Heart right ventricle (tissue), 16 donors: ENCODE results near the gene MATR3. TPM values are rescaled to one million over a fixed set of nuclear protein-coding genes. Genes with fewer than 3 reads are reported as not detected.
A peak's percentile ranks its signal among the peaks of the same experiment; 100 is the strongest.

Experiments
- ATAC-seq, 8 donors: fragments of 200-7000 bp; cut with Tn5 transposase; one replicate each; pipeline ENCODE4 v1.9.1; 2020; ENCODE audit warnings: mild to moderate bottlenecking in 8 of 8, moderate library complexity in 8 of 8, moderate number of reproducible peaks in 1 of 8
- DNase-seq, 2 donors: peaks; one replicate each; pipeline ENCODE4 v3.0.0-alpha.2; 2020
- H3K27ac ChIP-seq, 10 donors: fragments of 200-600 bp; sonication (generic) in 2 of 10; one replicate each; pipeline versions ENCODE4 v1.5.0 to v1.8.0; 2020 to 2022; ENCODE audit warnings: mild to moderate bottlenecking in 3 of 10
- H3K27me3 ChIP-seq, 7 donors: fragments of 200-600 bp; one replicate each; pipeline ENCODE4 v1.8.0; 2021 to 2022; ENCODE audit warnings: mild to moderate bottlenecking in 2 of 7
- H3K36me3 ChIP-seq, 9 donors: fragments of 200-600 bp; sonication (generic) in 1 of 9; one replicate each; pipeline versions ENCODE4 v1.5.0 to v1.8.0; 2020 to 2022; ENCODE audit warnings: mild to moderate bottlenecking in 2 of 9
- H3K4me1 ChIP-seq, 9 donors: fragments of 200-600 bp; sonication (generic) in 1 of 9; one replicate each; pipeline versions ENCODE4 v1.5.0 to v1.8.0; 2020 to 2022; ENCODE audit warnings: mild to moderate bottlenecking in 4 of 9
- H3K4me3 ChIP-seq, 10 donors: fragments of 200-600 bp; sonication (generic) in 2 of 10; one replicate each; pipeline versions ENCODE4 v1.5.0 to v1.8.0; 2020 to 2022; ENCODE audit warnings: mild to moderate bottlenecking in 7 of 10, moderate library complexity in 2 of 10
- H3K9me3 ChIP-seq, 11 donors: fragments of 200-600 bp in 10 of 11; sonication (generic) in 2 of 11; one replicate each; pipeline versions ENCODE4 v1.5.0 to v1.8.0; 2013 to 2022; ENCODE audit warnings: mild to moderate bottlenecking in 2 of 11, control low read depth in 1 of 11, moderate library complexity in 1 of 11
- WGBS, 2 donors: extraction: QIAGEN DNeasy Blood & Tissue Kit; methylation state at CpG; one replicate each; pipeline ENCODE4 v1.1.7; 2013; ENCODE audit warnings: inconsistent platforms in 1 of 2; 5-methylcytosine and 5-hydroxymethylcytosine counted together
- intact Hi-C, 10 donors: fragments of 100-400 bp; cut with DNase I; formaldehyde crosslinking; loops; one replicate each; pipeline versions ENCODE4 v1.11.1 to v1.14.2; 2022
- polyA plus RNA-seq, 2 donors: library from polyadenylated mRNA; stranded (reverse); fragments of 200-250 nt; gene quantifications; one replicate each; pipeline ENCODE4 v1.2.3, GENCODE V29; 2013
- total RNA-seq, 10 donors: library from RNA; stranded (reverse); fragmentation: NEBNext Ultra II Directional in 3 of 10; extraction: Animal tissue kit (Norgen Biotek cat#: 25700) in 3 of 10; gene quantifications; one replicate each; pipeline versions ENCODE4 v1.2.1 to v1.2.4, GENCODE V29; 2021 to 2023
- TF ChIP-seq, protein P1 (sequence below), 9 donors: fragments of 200-600 bp; sonication (generic) in 2 of 9; IDR thresholded peaks; one replicate each; pipeline versions ENCODE4 v1.5.0 to v1.8.0; 2021 to 2022; ENCODE audit warnings: antibody characterized with exemption in 9 of 9, mild to moderate bottlenecking in 5 of 9, moderate library complexity in 1 of 9
- donor health status: Arrhythmogenic right ventricular cardiomyopathy.
- donor health status: ischemic (EF 13 %, LVEDD 7.1; RV severe dilation, severe dysfunction).
- donor health status: healthy with polysubstance abuse.
- donor health status: DM: no; HTN: yes; CAD: no.
- donor health status: DM: no; HTN: no; CAD: no.
- donor health status: ischemic (EF 25% LVEDD 6.9; RV normal size, moderate dysfunction).
- donor health status: ischemic (EF 25% LVEDD 5.7; RV mildly dilated, moderate dysfunction).
- donor health status: healthy.
- donor health status: DM: yes; HTN: yes; CAD: no.
- donor health status: Ischemic cardiomyopathy.
- donor health status: ischemic (EF 35%, LVEDD 5.7; RV mildly dilated, moderate dysfunction).
- donor health status: nonischemic (EF 11% LVEDD 7.7; RV severe dilation, severe dysfunction).
- donor health status: DM: yes; HTN: yes; CAD: no.
- donor health status: PGD.
- donor health status: ischemic (EF 29% LVEDD 5.4; RV normal size, mild dysfunction).
- donor health status: nonischemic (EF 23%, LVEDD 6.1; RV moderate dilation, normal function).

The MATR3 gene
- total and polyA plus RNA-seq, 12 donors, result 86.8 to 209 (median 167) TPM

DNA sequence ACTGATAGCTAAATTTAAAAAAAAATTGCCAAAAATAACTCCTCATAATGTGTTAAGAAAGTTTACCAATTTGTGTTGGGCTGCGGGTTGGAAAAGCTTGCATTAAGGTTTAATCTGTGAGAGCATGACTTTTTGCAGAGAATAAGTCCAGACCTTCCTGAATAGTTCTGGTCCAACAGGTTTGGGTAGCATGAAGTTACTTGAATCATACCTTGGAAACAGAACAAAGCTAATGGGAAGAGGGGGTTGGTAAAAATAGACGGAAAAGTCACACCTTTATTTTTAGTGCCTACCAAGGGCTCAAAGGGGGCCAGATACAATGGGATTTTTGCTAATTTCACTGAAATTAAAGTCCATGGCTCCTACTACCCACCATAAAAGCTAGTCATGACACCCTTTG lies 17.1 kb upstream of the MATR3 start:
- Histone ChIP-seq H3K36me3 (peaks cover 0 to 45% (median 13%) of the 10 kb centered on the region in 9 donors), H3K4me1 (peaks cover 15 to 57% (median 42%) of the 10 kb centered on the region in 9 donors), H3K27ac (peak overlapping the region in 3 of 10 donors; percentile 13 to 28 (median 14)), H3K27me3 (no peaks in the 10 kb centered on the region), H3K9me3 (no peaks in the 10 kb centered on the region), H3K4me3 (no peak overlapping the region)
- TF ChIP-seq, protein P1, sequence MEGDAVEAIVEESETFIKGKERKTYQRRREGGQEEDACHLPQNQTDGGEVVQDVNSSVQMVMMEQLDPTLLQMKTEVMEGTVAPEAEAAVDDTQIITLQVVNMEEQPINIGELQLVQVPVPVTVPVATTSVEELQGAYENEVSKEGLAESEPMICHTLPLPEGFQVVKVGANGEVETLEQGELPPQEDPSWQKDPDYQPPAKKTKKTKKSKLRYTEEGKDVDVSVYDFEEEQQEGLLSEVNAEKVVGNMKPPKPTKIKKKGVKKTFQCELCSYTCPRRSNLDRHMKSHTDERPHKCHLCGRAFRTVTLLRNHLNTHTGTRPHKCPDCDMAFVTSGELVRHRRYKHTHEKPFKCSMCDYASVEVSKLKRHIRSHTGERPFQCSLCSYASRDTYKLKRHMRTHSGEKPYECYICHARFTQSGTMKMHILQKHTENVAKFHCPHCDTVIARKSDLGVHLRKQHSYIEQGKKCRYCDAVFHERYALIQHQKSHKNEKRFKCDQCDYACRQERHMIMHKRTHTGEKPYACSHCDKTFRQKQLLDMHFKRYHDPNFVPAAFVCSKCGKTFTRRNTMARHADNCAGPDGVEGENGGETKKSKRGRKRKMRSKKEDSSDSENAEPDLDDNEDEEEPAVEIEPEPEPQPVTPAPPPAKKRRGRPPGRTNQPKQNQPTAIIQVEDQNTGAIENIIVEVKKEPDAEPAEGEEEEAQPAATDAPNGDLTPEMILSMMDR (IDR thresholded peaks at IDR 0.05), result no peak
- WGBS, 2 donors, result 62 to 75% methylated on average over 2 of the region's 2 CpGs
- intact Hi-C loops, result no loop called here
- no peak for DNase-seq
- no peak for ATAC-seq

DNA sequence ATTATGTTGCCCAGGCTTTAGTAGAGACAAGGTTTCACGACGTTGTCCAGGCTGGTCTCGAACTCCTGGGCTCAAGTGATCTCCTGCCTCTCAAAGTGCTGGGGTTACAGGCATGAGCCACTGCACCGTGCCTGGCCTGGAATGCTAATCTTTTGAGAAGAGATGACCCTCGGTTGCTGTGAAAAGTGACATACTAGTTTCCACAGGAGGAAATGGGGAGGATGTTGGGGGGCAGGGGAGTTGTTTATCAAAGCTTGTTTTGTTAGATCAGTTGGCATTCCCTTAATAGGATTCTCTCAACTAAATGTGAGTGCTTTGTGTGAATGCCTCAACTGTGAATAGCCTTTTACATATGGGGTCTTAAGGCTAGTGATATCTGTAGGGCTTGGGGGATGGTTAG lies 16.4 kb upstream of the MATR3 start:
- TF ChIP-seq, protein P1 (IDR thresholded peaks at IDR 0.05), result no peak
- peaks cover 15 to 55% (median 43%) of the 10 kb centered on the region in 9 donors for H3K4me1 ChIP-seq
- 53 to 57% methylated on average over 5 of the region's 5 CpGs for WGBS, 2 donors
- H3K4me3 ChIP-seq, result no peak overlapping the region
- ATAC-seq (no peak), DNase-seq (no peak)
- H3K36me3 ChIP-seq, result peaks cover 0 to 52% (median 13%) of the 10 kb centered on the region in 9 donors
- intact Hi-C loops, result no loop called here
- H3K27ac ChIP-seq, result peak overlapping the region in 3 of 10 donors; percentile 13 to 28 (median 17)
- H3K27me3 ChIP-seq, result no peaks in the 10 kb centered on the region
- no peaks in the 10 kb centered on the region for H3K9me3 ChIP-seq

DNA sequence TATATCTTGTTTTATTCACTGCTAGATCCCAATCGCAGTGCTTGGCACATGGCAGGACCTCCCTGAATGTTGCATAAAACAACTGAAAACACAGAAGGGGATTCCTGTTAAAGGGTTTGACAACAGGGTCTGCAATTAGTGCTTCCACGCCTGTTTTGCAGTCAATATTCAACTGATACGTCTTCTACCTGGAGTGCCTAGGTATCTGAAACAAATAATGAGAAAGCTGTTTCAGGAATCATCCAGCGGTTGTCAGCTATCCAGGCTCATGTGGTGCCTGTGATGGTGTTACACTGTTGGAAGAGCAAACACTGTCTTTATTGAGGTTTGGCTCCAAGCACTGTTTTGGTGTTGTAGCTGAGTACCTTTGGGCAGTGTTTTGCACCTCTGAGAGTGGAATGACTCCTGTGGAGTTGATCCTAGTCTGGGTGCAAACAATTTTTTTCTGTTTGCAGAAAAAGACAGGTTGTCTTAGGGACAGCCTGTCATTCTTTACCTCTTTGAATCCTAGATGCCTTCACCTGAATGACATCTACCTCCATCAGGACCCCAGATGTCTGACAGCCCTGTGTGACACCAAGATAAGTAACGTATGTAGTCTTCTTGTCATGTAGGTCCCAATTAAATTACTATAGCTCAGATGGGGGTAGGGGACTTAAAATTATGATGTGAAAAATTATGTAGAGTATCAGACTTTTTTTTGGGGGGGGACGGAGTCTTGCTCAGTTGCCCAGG lies 14.8 kb upstream of the MATR3 start:
- Histone ChIP-seq H3K4me1 (peaks cover 8 to 41% (median 32%) of the 10 kb centered on the region in 9 donors), H3K27me3 (no peaks in the 10 kb centered on the region), H3K36me3 (peaks cover 0 to 67% (median 22%) of the 10 kb centered on the region in 9 donors), H3K9me3 (no peaks in the 10 kb centered on the region), H3K4me3 (no peak overlapping the region), H3K27ac (no peak overlapping the region)
- DNase-seq, result no peak
- TF ChIP-seq, protein P1 (IDR thresholded peaks at IDR 0.05), result no peak
- intact Hi-C loops, result no loop called here
- 96% methylated on average over 6 of the region's 6 CpGs for WGBS, 2 donors
- no peak for ATAC-seq

DNA sequence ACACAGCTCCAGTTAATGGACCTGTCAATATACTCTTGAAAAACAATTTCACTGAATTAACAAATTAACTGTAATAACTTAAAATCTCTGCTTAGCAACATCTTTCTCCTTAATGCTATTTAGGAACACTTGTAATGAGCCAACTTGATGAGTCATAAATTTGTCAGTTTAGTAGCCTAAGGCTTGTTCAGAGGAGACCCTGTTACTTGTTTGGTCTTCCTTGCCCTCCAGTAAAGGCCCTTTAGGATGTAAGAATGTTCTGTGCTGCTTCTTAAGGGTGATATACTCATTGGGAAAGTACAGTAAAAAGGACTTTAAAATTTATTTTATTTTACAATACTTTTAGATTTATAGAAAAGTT lies 11.4 kb upstream of the MATR3 start:
- TF ChIP-seq, protein P1 (IDR thresholded peaks at IDR 0.05), result no peak
- Histone ChIP-seq H3K4me1 (peaks cover 0 to 15% (median under 1%) of the 10 kb centered on the region in 9 donors), H3K9me3 (peaks cover 0 to 4% (median 0%) of the 10 kb centered on the region in 11 donors), H3K4me3 (no peak overlapping the region), H3K36me3 (peaks cover 0 to 91% (median 28%) of the 10 kb centered on the region in 9 donors), H3K27me3 (no peaks in the 10 kb centered on the region), H3K27ac (no peak overlapping the region)
- no peak for ATAC-seq
- DNase-seq, result no peak
- intact Hi-C loops, result no loop called here
